GM11168 (cell line): ENCODE results near the gene KLRB1.
"Not testable (repeated sequence)": the region's sequence is repeated elsewhere in the genome, so short reads cannot be mapped to it uniquely, and the experiment has no call there.

ENCODE experiments used
- in situ Hi-C: fragments of 300-500 bp; cut with MboI; formaldehyde crosslinking; loops from one replicate; pipeline ENCODE4 v1.12.0; 2022; ENCODE audit warnings: low sequenced_read_pairs; ENCODE audit not compliant: unreplicated experiment

Gene KLRB1

GRCh38 chr12:9566113-9566512 is 41.6 kb downstream of the KLRB1 start:
- in situ Hi-C loops = not testable (repeated sequence)

GRCh38 chr12:9564418-9564817 is 43.3 kb downstream of the KLRB1 start:
- in situ Hi-C loops = not testable (repeated sequence)

GRCh38 chr12:9562841-9563453 is 44.8 kb downstream of the KLRB1 start:
- in situ Hi-C loops = not testable (repeated sequence)

- in situ Hi-C loops = not testable (repeated sequence)
These were observed 62.2 kb downstream of the KLRB1 start for GRCh38 chr12:9545489-9545888.
